K562 (cell line): ENCODE data around the gene MAP3K6. TPM values are rescaled to one million over a fixed set of nuclear protein-coding genes. Genes with fewer than 3 reads are reported as not detected.

Source experiments
- ARID2 ChIP-seq: fragments of 450-650 bp; IDR thresholded peaks from 2 replicates; pipeline ENCODE4 v1.6.1; 2017; ENCODE audit warnings: antibody characterized with exemption, mild to moderate bottlenecking
- ARNT ChIP-seq, 2 experiments: fragments of 450-650 bp; IDR thresholded peaks; 2 replicates each; pipeline ENCODE4 v1.6.1; 2016; ENCODE audit warnings: mild to moderate bottlenecking in 1 of 2
- BRCA1 ChIP-seq, 2 experiments: fragments of 450-650 bp in 1 of 2; sonication (generic) in 1 of 2; formaldehyde crosslinking in 1 of 2; IDR thresholded peaks; 2 replicates each; pipeline versions ENCODE4 v1.5.0 to v1.6.1; 2017 to 2020; ENCODE audit warnings: mild to moderate bottlenecking in 1 of 2, missing genetic modification reagents in 1 of 2
- CBX8 ChIP-seq: fragments of 200-600 bp; sonication (generic); IDR thresholded peaks from 2 replicates; pipeline ENCODE4 v1.6.1; 2012; ENCODE audit warnings: borderline replicate concordance, mixed run types, low read depth, mild to moderate bottlenecking, moderate library complexity, mixed read lengths, low read length, control low read depth, inconsistent platforms; ENCODE audit not compliant: poor library complexity, severe bottlenecking; ENCODE audit errors: extremely low read depth
- HDAC6 ChIP-seq: IDR thresholded peaks from 2 replicates; pipeline ENCODE4 v1.6.1; 2012; ENCODE audit warnings: low read depth, mild to moderate bottlenecking, control low read depth, inconsistent platforms, low read length, moderate library complexity
- KAT7 ChIP-seq: sonication (generic); formaldehyde crosslinking; IDR thresholded peaks from 2 replicates; pipeline ENCODE4 v1.8.0; 2022; ENCODE audit warnings: missing genetic modification reagents, mild to moderate bottlenecking, borderline replicate concordance
- MAFF ChIP-seq: IDR thresholded peaks from 2 replicates; pipeline ENCODE4 v1.6.1; 2012; ENCODE audit warnings: low read length, improper control_type of control experiment
- MAX ChIP-seq: sonication (generic); formaldehyde crosslinking; IDR thresholded peaks from 2 replicates; pipeline ENCODE4 v1.9.0; 2022; ENCODE audit warnings: mild to moderate bottlenecking, missing genetic modification reagents
- PHF8 ChIP-seq: fragments of 200-600 bp; sonication (generic); IDR thresholded peaks from 2 replicates; pipeline ENCODE4 v1.6.1; 2012; ENCODE audit warnings: mixed run types, mild to moderate bottlenecking, inconsistent platforms, low read length, moderate library complexity, borderline replicate concordance
- PML ChIP-seq: IDR thresholded peaks from 2 replicates; pipeline ENCODE4 v1.6.1; 2012; ENCODE audit warnings: low read length, inconsistent platforms
- PYGO2 ChIP-seq: fragments of 450-650 bp; IDR thresholded peaks from 2 replicates; pipeline ENCODE4 v1.6.1; 2016; ENCODE audit warnings: mild to moderate bottlenecking, missing genetic modification characterization, moderate library complexity, missing compliant biosample characterization
- RBM14 ChIP-seq: fragments of 200-400 bp; formaldehyde crosslinking; IDR thresholded peaks from 2 replicates; pipeline ENCODE4 v1.6.1; 2018; ENCODE audit warnings: low read depth, mild to moderate bottlenecking, low read length, moderate library complexity, borderline replicate concordance; ENCODE audit not compliant: insufficient read depth
- SIN3A ChIP-seq, 2 experiments: fragments of 150-350 bp in 1 of 2; IDR thresholded peaks; 2 replicates each; pipeline ENCODE4 v1.6.1; 2011 to 2016; ENCODE audit warnings: borderline replicate concordance in 2 of 2, low read depth in 2 of 2, low read length in 2 of 2, mild to moderate bottlenecking in 2 of 2, moderate library complexity in 2 of 2; ENCODE audit not compliant: control insufficient read depth in 1 of 2
- SLC30A9 ChIP-seq: fragments of 250-450 bp; sonication (Bioruptor Pico); IDR thresholded peaks from 2 replicates; pipeline ENCODE4 v1.8.0; 2022; ENCODE audit warnings: mild to moderate bottlenecking, moderate library complexity
- TCF7L2 ChIP-seq: fragments of 150-350 bp; IDR thresholded peaks from 2 replicates; pipeline ENCODE4 v1.6.1; 2016; ENCODE audit warnings: low read depth, mild to moderate bottlenecking, low read length, moderate library complexity
- XRCC4 ChIP-seq: IDR thresholded peaks from one replicate; pipeline ENCODE4 v1.6.1; 2011; ENCODE audit not compliant: insufficient read depth, insufficient read length; ENCODE audit errors: extremely low read depth
- ZBTB43 ChIP-seq: sonication (generic); formaldehyde crosslinking; IDR thresholded peaks from 2 replicates; pipeline ENCODE4 v1.8.0; 2023; ENCODE audit warnings: mild to moderate bottlenecking, missing genetic modification reagents
- ZC3H8 ChIP-seq: fragments of 450-650 bp; IDR thresholded peaks from 2 replicates; pipeline ENCODE4 v1.6.1; 2017
- ZNF174 ChIP-seq: fragments of 250-450 bp; sonication (Bioruptor Pico); IDR thresholded peaks from 2 replicates; pipeline ENCODE4 v1.4.0; 2020; ENCODE audit warnings: mild to moderate bottlenecking
- ZNF212 ChIP-seq: fragments of 450-650 bp; formaldehyde crosslinking; IDR thresholded peaks from 2 replicates; pipeline ENCODE4 v1.4.0; 2020; ENCODE audit warnings: mild to moderate bottlenecking
- ZNF354B ChIP-seq: fragments of 250-450 bp; sonication (Bioruptor Pico); IDR thresholded peaks from 2 replicates; pipeline ENCODE4 v1.4.0; 2020
- ZNF639 ChIP-seq, 2 experiments: fragments of 200-800 bp in 1 of 2; sonication (Bioruptor generic) in 1 of 2; sonication (generic) in 1 of 2; formaldehyde crosslinking in 1 of 2; IDR thresholded peaks in 1 of 2; conservative IDR thresholded peaks in 1 of 2; 2 replicates each; pipeline versions ENCODE4 v1.5.0 to v1.6.1; 2016 to 2020; ENCODE audit warnings: missing compliant biosample characterization in 1 of 2, missing genetic modification characterization in 1 of 2, missing genetic modification reagents in 1 of 2
- ZNF740 ChIP-seq, 3 experiments: fragments of 200-800 bp in 1 of 3; sonication (Bioruptor generic) in 1 of 3; sonication (generic) in 1 of 3; formaldehyde crosslinking in 1 of 3; IDR thresholded peaks; 2 replicates each; pipeline versions ENCODE4 v1.6.1 to v1.8.0; 2016 to 2022; ENCODE audit warnings: mild to moderate bottlenecking in 2 of 3, missing compliant biosample characterization in 2 of 3, missing genetic modification characterization in 2 of 3, missing genetic modification reagents in 1 of 3
- ZNF76 ChIP-seq: fragments of 250-450 bp; sonication (Bioruptor Pico); IDR thresholded peaks from 2 replicates; pipeline ENCODE4 v1.4.0; 2020; ENCODE audit warnings: mild to moderate bottlenecking, moderate library complexity, borderline replicate concordance
- ZNF778 ChIP-seq: fragments of 450-650 bp; formaldehyde crosslinking; IDR thresholded peaks from 2 replicates; pipeline ENCODE4 v1.4.0; 2020; ENCODE audit warnings: mild to moderate bottlenecking, moderate library complexity
- polyA plus RNA-seq, 8 experiments: library from polyadenylated mRNA; depleted of rRNA in 4 of 8; stranded (reverse) in 5 of 8; unstranded in 3 of 8; fragments of >200 nt; fragmentation: Nextera tagmentation in 2 of 8; fragmentation: Illumina TruSeq in 1 of 8; extraction: Ambion mirVana in 2 of 8; extraction: Trizol in 1 of 8; gene quantifications; 2 replicates each; pipeline versions ENCODE4 v1.2.1 to v1.2.3, GENCODE V29; 2011 to 2014; ENCODE audit warnings: inconsistent platforms in 1 of 8, missing spikeins in 1 of 8
- total RNA-seq, 7 experiments: library from RNA; depleted of rRNA in 6 of 7; stranded (reverse); fragments of >200 nt in 6 of 7; fragmentation: Illumina TruSeq in 2 of 7; extraction: Trizol in 2 of 7; gene quantifications; 2 replicates each; pipeline versions ENCODE4 v1.2.1 to v1.2.3, GENCODE V29; 2011 to 2021; ENCODE audit warnings: low replicate concordance in 1 of 7

MAP3K6 gene
- total and polyA plus RNA-seq, 9 of the 15 experiments (the other 6 are each of a cell fraction or from before 2014, with no cell fraction given), result 0.99 to 21.9 (median 7.0) TPM

GRCh38 chr1:27391511-27392095 is 24.8 kb upstream of the MAP3K6 start (continued):
- TF ChIP-seq ZNF639 (CRISPR knock-in tag; conservative IDR thresholded peaks at IDR 0.05 in 1 of 2, IDR thresholded peaks at IDR 0.05 in 1 of 2), result no peak
- TF ChIP-seq CBX8, result no peak
- TF ChIP-seq ZNF354B (CRISPR knock-in tag), result no peak
- no peak for TF ChIP-seq RBM14
- no peak for TF ChIP-seq TCF7L2
- TF ChIP-seq PHF8, result no peak
- no peak for TF ChIP-seq SLC30A9
- no peak for TF ChIP-seq BRCA1 (IDR thresholded peaks at IDR 0.05)
- TF ChIP-seq BRCA1 (CRISPR knock-in tag; IDR thresholded peaks at IDR 0.05), result no peak
- no peak for TF ChIP-seq MAFF
- no peak for TF ChIP-seq ZC3H8
- TF ChIP-seq ZBTB43, result no peak
- TF ChIP-seq HDAC6, result no peak
- no peak for TF ChIP-seq ARID2
- no peak for TF ChIP-seq ARNT (IDR thresholded peaks at IDR 0.05)
- TF ChIP-seq ZNF174, result no peak
- TF ChIP-seq PYGO2 (tag), result no peak
- TF ChIP-seq ZNF212 (CRISPR knock-in tag), result no peak
- TF ChIP-seq SIN3A (IDR thresholded peaks at IDR 0.05; ENCODE audit: borderline replicate concordance in 2 of 2, control insufficient read depth in 1 of 2, low read depth in 2 of 2, low read length in 2 of 2), result no peak
- TF ChIP-seq PML, result no peak
- no peak for TF ChIP-seq ZNF76 (CRISPR knock-in tag)
- TF ChIP-seq ZNF778 (CRISPR knock-in tag), result no peak
- TF ChIP-seq ZNF740 (CRISPR knock-in tag; IDR thresholded peaks at IDR 0.05), result 0 out of 2 replicates have a peak, but pooled peaks have one; percentile 18
- no peak for TF ChIP-seq ZNF740 (tag; IDR thresholded peaks at IDR 0.05)
- no peak for TF ChIP-seq XRCC4
- peak; percentile 66 for TF ChIP-seq MAX (CRISPR knock-in tag)
- TF ChIP-seq KAT7 (CRISPR knock-in tag), result no peak; the same call in 1 of the 2 replicates
